CD4-positive, alpha-beta T cell (primary cell): Measurements from ENCODE around the gene STPG4. TPM values are rescaled to one million over a fixed set of nuclear protein-coding genes. Genes with fewer than 3 reads are reported as not detected.
"Not testable (repeated sequence)": the region's sequence is repeated elsewhere in the genome, so short reads cannot be mapped to it uniquely, and the experiment has no call there.

Experiments
- ATAC-seq: fragments of 200-7000 bp; cut with Tn5 transposase; one replicate; pipeline ENCODE4 v1.10.0; 2022; ENCODE audit warnings: mild to moderate bottlenecking; ENCODE audit not compliant: poor library complexity
- CTCF ChIA-PET: fragments of 350-600 bp; sonication (Branson Sonifier 250); formaldehyde crosslinking; loops from one replicate; lab custom pipeline; 2021; ENCODE audit warnings: antibody characterized with exemption, inconsistent platforms; lab: Charles Lee
- POLR2A ChIA-PET: fragments of 350-600 bp; sonication (Branson Sonifier 250); formaldehyde crosslinking; loops from one replicate; lab custom pipeline; 2021; ENCODE audit warnings: antibody characterized with exemption, inconsistent platforms; lab: Charles Lee
- DNase-seq, 14 experiments: peaks; one replicate each; pipeline ENCODE4 v3.0.0-alpha.2; 2013 to 2020; ENCODE audit warnings: mixed read lengths in 2 of 14
- H3K27ac ChIP-seq, 2 donors: one replicate each; pipeline versions ENCODE4 v1.5.1 to v1.7.0; 2013; ENCODE audit warnings: low read length in 2 of 2, low read depth in 1 of 2, mild to moderate bottlenecking in 1 of 2
- H3K27me3 ChIP-seq, 2 experiments: 1 replicate in 1 of 2; 2 replicates in 1 of 2; pipeline versions ENCODE4 v1.6.1 to v1.7.0; 2013; ENCODE audit warnings: low read length in 2 of 2, control low read depth in 1 of 2, mild to moderate bottlenecking in 1 of 2, moderate library complexity in 1 of 2; ENCODE audit not compliant: insufficient read depth in 2 of 2, control insufficient read depth in 1 of 2
- H3K36me3 ChIP-seq: one replicate; pipeline ENCODE4 v1.6.1; 2013; ENCODE audit warnings: low read length, control low read depth; ENCODE audit not compliant: insufficient read depth
- H3K4me1 ChIP-seq: one replicate; pipeline ENCODE4 v1.6.1; 2013; ENCODE audit warnings: low read length, control low read depth; ENCODE audit not compliant: insufficient read depth
- H3K4me3 ChIP-seq: one replicate; pipeline ENCODE4 v1.5.1; 2013; ENCODE audit warnings: mild to moderate bottlenecking, low read length, moderate library complexity
- H3K9me3 ChIP-seq, 2 experiments: 1 replicate in 1 of 2; 2 replicates in 1 of 2; pipeline versions ENCODE4 v1.6.1 to v1.7.0; 2013; ENCODE audit warnings: low read length in 2 of 2, mild to moderate bottlenecking in 2 of 2, control low read depth in 1 of 2, moderate library complexity in 1 of 2; ENCODE audit not compliant: control insufficient read depth in 1 of 2, insufficient read depth in 1 of 2
- H3K27ac Mint-ChIP-seq: one replicate; pipeline ENCODE4 v1.8.0; 2020; ENCODE audit warnings: mixed read lengths
- H3K27me3 Mint-ChIP-seq: one replicate; pipeline ENCODE4 v1.8.0; 2021; ENCODE audit warnings: mixed read lengths
- H3K36me3 Mint-ChIP-seq: one replicate; pipeline ENCODE4 v1.8.0; 2021; ENCODE audit warnings: low read depth, mixed read lengths
- H3K4me1 Mint-ChIP-seq: one replicate; pipeline ENCODE4 v1.8.0; 2021; ENCODE audit warnings: low read depth, mixed read lengths
- H3K4me3 Mint-ChIP-seq: one replicate; pipeline ENCODE4 v1.8.0; 2020; ENCODE audit warnings: mild to moderate bottlenecking, mixed read lengths
- H3K9me3 Mint-ChIP-seq: one replicate; pipeline ENCODE4 v1.8.0; 2020; ENCODE audit warnings: mixed read lengths
- intact Hi-C, 2 experiments: fragments of 100-400 bp; cut with DNase I in 1 of 2; cut with micrococcal nuclease in 1 of 2; formaldehyde crosslinking; loops; one replicate each; pipeline versions ENCODE4 v1.15.1 to v1.9.0; 2023 to 2025; cut with DNase I, micrococcal nuclease
- total RNA-seq, 174 experiments: library from RNA in 2 of 174; stranded (reverse) in 2 of 174; gene quantifications; one replicate each; pipeline ENCODE4 v1.2.3 and lab custom pipeline; 2021 to 2026
- TF ChIP-seq, protein P1 (sequence below): fragments of 200-600 bp; IDR thresholded peaks from one replicate; pipeline ENCODE4 v1.8.0; 2022; ENCODE audit warnings: antibody characterized with exemption, mild to moderate bottlenecking

Gene STPG4
- total RNA-seq, 2 experiments from 2014 or later = not detected

DNA sequence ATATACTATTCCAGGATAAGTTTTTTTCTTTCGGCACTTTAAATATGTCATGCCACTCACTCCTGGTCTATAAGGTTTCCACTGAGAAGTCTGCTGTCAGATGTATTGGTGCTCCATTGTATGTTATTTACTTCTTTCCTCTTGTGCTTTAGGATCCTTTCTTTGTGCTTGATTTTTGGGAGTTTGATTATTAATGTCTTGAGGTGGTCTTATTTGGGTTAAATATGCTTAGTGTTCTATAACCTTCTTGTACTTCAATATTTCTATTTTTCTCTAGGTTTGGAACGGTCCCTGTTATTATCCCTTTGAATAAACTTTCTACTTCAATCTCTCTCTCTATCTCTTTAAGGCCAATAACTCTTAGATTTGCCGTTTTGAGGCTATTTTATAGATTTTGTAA is 28.3 kb downstream of the STPG4 start:
- Mint-ChIP-seq H3K4me3 (no peak overlapping the region), H3K27me3 (no peaks in the 10 kb centered on the region), H3K4me1 (no peaks in the 10 kb centered on the region), H3K9me3 (no peaks in the 10 kb centered on the region), H3K27ac (no peak overlapping the region), H3K36me3 (no peaks in the 10 kb centered on the region)
- ATAC-seq (no peak), DNase-seq (no peak)
- intact Hi-C loops = no loop called here
- no peak overlapping the region for H3K4me3 ChIP-seq
- no peaks in the 10 kb centered on the region for H3K4me1 ChIP-seq
- H3K9me3 ChIP-seq = peaks cover 0 to 6% of the 10 kb centered on the region in 2 experiments
- H3K27ac ChIP-seq = no peak overlapping the region
- H3K27me3 ChIP-seq = no peaks in the 10 kb centered on the region
- TF ChIP-seq, protein P1, sequence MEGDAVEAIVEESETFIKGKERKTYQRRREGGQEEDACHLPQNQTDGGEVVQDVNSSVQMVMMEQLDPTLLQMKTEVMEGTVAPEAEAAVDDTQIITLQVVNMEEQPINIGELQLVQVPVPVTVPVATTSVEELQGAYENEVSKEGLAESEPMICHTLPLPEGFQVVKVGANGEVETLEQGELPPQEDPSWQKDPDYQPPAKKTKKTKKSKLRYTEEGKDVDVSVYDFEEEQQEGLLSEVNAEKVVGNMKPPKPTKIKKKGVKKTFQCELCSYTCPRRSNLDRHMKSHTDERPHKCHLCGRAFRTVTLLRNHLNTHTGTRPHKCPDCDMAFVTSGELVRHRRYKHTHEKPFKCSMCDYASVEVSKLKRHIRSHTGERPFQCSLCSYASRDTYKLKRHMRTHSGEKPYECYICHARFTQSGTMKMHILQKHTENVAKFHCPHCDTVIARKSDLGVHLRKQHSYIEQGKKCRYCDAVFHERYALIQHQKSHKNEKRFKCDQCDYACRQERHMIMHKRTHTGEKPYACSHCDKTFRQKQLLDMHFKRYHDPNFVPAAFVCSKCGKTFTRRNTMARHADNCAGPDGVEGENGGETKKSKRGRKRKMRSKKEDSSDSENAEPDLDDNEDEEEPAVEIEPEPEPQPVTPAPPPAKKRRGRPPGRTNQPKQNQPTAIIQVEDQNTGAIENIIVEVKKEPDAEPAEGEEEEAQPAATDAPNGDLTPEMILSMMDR = no peak
- POLR2A ChIA-PET = no interaction called here
- CTCF ChIA-PET = no interaction called here
- no peaks in the 10 kb centered on the region for H3K36me3 ChIP-seq

DNA sequence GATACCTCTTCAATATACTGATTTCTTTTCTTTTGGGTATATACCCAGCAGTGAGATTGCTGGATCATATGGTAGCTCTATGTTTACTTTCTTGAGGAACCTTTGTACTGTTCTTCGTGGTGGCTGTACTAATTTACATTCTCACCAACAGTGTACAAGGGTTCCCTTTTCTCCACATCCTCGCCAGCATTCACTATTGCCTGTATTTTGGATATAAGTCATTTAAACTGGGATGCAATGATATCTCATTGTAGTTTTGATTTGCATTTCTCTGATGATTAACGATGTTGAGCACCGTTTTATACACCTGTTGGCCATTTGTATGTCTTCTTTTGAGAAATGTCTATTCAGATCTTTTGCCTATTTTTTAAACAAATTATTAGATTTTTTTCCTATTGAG is 30.4 kb downstream of the STPG4 start:
- H3K4me1 ChIP-seq, H3K36me3 Mint-ChIP-seq, H3K27ac ChIP-seq, H3K4me3 Mint-ChIP-seq, DNase-seq, H3K36me3 ChIP-seq, H3K27me3 Mint-ChIP-seq, POLR2A ChIA-PET, H3K9me3 Mint-ChIP-seq, H3K27ac Mint-ChIP-seq, H3K4me3 ChIP-seq, ATAC-seq, CTCF ChIA-PET, H3K9me3 ChIP-seq, H3K27me3 ChIP-seq, H3K4me1 Mint-ChIP-seq, intact Hi-C loops: not testable (repeated sequence)

DNA sequence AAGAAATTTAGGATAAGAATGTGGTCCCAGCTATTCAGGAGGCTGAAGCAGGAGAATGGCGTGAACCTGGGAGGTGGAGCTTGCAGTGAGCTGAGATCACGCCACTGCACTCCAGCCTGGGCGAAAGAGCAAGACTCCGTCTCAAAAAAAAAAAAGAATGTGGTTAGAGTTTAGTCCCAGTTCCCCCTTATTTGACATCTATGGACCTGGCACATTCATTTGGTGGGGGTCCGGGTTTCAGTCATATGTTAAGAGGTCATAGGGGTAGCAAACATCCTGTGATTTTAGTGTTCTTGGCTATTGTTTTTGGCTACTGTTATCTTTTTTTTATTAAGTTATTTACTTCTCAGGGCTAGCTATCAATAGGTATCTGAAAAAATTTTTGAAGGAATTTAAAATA is 34.7 kb downstream of the STPG4 start:
- H3K4me3 Mint-ChIP-seq, H3K9me3 Mint-ChIP-seq, ATAC-seq, H3K4me1 Mint-ChIP-seq, H3K27me3 ChIP-seq, H3K27me3 Mint-ChIP-seq, H3K9me3 ChIP-seq, H3K27ac ChIP-seq, H3K4me1 ChIP-seq, H3K36me3 Mint-ChIP-seq, H3K36me3 ChIP-seq, intact Hi-C loops, POLR2A ChIA-PET, H3K4me3 ChIP-seq, CTCF ChIA-PET, H3K27ac Mint-ChIP-seq, DNase-seq: not testable (repeated sequence)

DNA sequence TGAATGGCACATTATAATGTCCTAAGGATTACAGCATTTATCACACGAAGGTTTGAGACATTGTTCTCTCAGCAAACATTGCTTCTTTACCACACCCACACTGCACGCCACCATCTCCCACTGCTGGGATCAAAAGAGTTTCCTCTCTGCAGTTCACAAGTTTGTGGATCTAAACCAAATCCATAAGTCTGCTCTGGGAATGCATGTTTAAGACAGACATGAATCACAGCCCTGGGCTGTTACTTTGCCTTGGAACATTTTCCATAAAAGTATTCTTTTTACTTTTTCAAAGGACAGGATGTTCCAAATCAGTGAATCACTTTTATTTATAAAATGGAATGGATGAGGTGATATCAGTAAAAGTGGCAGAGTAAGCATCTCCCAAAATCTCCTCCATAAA is 36.1 kb downstream of the STPG4 start:
- no peak overlapping the region for H3K27ac Mint-ChIP-seq

More for the DNA sequence above, 36.1 kb downstream of the STPG4 start:
- ChIA-PET POLR2A (no interaction called here), CTCF (no interaction called here)
- H3K27ac ChIP-seq = no peak overlapping the region
- ATAC-seq (no peak), DNase-seq (no peak)
- Mint-ChIP-seq H3K4me1 (no peaks in the 10 kb centered on the region), H3K27me3 (no peaks in the 10 kb centered on the region), H3K4me3 (no peak overlapping the region), H3K36me3 (no peaks in the 10 kb centered on the region), H3K9me3 (no peaks in the 10 kb centered on the region)
- peaks cover 0 to 3% of the 10 kb centered on the region in 2 experiments for H3K27me3 ChIP-seq
- TF ChIP-seq, protein P1 = no peak
- H3K36me3 ChIP-seq = no peaks in the 10 kb centered on the region
- H3K4me3 ChIP-seq = no peak overlapping the region
- no peaks in the 10 kb centered on the region for H3K9me3 ChIP-seq
- intact Hi-C loops = no loop called here
- no peaks in the 10 kb centered on the region for H3K4me1 ChIP-seq
